Forelimb muscle (tissue), 1 donor: ENCODE measurements around the gene CUL7. TPM values are rescaled to one million over a fixed set of nuclear protein-coding genes. Genes with fewer than 3 reads are reported as not detected.
"Not testable (repeated sequence)": the region's sequence is repeated elsewhere in the genome, so short reads cannot be mapped to it uniquely, and the experiment has no call there.

Source experiments
- DNase-seq: peaks from one replicate; pipeline ENCODE4 v3.0.0-alpha.2; 2013; ENCODE audit warnings: low read depth
- polyA plus RNA-seq: library from polyadenylated mRNA; unstranded; fragments of 120-200 nt; gene quantifications from one replicate; pipeline ENCODE4 v1.2.1, GENCODE V29; 2013; ENCODE audit not compliant: insufficient read length

CUL7 gene
- polyA plus RNA-seq = 44.5 TPM

- DNase-seq = peak; percentile 91
Observed at GRCh38 chr6:43053545-43054205, at the start of gene CUL7. CUL7 (minus strand) TSS chr6:43053851; CDS start chr6:43052788, 1,063 bp downstream.

DNA sequence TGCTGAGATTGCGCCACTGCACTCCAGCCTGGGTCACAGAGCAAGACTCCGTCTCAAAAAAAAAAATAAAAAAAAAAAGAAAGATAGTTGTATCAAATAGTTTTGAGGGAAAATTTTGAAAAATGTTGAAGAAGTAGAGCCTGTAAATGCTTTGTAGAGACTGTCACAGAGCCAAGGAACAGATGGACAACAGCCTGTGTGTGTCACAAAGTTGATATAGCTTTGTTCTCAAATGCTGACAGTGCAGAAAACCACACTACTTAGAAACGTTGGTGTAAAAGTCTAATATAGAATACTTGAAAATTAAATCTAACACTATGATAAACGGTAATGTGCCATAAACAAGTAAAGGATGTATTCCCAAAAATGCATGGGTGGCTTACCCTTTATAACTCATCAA lies 47.8 kb upstream of the CUL7 start:
- DNase-seq = no peak

DNA sequence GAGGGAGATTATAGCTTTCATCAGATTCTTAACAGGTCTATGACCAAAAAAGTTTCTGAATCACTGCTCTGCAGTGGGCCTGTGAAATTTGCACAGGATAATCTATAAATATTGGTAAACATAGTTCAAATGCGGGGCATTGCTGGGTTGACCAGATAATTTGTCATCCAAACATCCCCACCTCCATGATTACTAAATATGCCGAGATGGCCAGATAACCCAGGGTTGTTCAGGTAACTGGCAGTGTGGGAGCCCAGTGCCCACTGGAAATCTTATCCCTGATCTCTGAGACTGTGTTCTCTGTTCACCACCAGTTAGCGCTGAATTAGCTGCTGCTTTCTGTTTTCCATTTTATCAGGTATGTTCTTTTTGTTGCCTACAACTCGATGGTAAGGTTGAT lies 43.9 kb upstream of the CUL7 start:
- no peak for DNase-seq

- no peak for DNase-seq
Observed at GRCh38 chr6:43097098-43097489, 43.4 kb upstream of the CUL7 start.

- no peak for DNase-seq
Observed at GRCh38 chr6:43096451-43097097, 42.9 kb upstream of the CUL7 start.

GRCh38 chr6:43095939-43096338 lies 42.3 kb upstream of the CUL7 start:
- no peak for DNase-seq

DNA sequence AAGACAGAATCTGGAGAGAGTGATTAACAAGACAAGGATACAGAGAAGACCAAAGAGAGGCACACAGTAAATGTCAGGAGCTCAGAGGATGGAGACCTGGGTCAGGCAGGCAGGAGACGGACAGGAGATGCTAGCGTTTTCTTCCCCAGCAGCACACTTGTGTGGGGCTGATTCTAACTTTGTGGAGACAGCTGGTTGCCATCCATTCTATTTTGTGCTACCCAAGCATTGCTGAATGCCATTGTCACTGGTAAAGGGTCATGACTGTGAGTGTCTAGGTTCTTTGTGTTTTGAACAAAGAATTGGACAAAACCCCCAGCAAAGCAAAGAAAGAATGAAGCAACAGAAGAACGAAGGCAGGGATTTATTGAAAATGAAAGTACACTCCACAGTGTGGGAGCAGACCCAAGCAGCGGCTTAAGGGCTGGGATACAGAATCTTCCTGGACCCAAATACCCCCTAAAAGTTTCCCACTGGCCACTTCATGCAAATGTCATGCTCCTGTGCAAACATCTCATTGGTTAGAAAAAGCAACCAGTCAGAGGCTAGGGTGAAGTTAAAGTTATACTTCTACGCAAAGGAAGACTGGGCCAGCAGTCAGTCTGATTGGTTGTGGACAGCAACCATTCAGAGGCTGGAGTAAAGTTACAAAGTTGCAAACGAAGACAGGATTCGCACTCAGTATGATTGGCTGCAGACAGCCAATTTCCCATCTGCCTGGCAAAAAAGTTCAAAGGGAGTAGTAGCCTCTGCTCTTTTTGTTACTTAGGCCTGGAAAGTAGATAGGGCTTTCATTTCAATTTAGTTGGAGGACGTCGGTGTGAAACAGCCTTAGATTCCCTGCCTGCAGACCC lies 40.0 kb upstream of the CUL7 start:
- DNase-seq = peak; percentile 57

DNA sequence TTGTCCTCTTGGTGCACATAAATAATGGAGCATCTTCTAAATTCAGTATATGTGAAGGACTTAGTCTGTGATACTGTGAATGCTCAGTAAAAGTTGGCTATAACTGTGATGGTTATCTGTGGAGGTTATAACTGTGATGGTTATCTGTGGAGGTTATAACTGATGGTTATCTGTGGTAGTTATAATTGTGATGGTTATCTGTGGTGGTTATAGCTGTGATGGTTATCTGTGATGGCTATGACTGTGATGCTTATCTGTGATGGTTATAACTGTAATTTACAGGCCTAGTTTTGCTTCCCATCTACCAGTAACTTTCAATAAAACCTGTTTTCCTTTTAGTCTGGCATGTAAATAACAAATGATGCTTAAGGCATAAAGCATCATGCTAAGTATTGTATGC lies 39.0 kb upstream of the CUL7 start:
- no peak for DNase-seq

GRCh38 chr6:43091436-43091991 lies 37.9 kb upstream of the CUL7 start:
- DNase-seq = no peak

- no peak for DNase-seq
Observed at GRCh38 chr6:43091020-43091419, 37.4 kb upstream of the CUL7 start.

DNA sequence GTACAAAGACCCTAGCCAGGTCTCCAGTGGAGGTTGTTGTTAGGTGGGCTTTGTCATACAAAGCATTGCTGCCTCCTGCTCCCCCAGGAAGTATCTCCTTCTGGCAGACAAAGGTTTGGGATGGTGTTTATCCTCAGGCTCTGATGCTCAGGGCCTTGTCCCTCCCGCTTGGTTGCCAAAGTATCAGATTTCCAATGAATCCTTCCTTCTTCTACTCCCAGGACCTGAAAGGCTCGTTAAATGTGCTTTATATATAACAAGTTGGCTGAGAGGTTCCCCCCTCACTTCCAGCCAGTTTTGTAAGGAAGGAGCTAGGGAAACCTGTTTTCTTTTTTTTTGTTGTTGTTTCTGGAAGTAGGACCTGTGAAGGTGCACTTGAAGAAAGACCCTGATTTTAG lies 36.9 kb upstream of the CUL7 start:
- DNase-seq = no peak

DNA sequence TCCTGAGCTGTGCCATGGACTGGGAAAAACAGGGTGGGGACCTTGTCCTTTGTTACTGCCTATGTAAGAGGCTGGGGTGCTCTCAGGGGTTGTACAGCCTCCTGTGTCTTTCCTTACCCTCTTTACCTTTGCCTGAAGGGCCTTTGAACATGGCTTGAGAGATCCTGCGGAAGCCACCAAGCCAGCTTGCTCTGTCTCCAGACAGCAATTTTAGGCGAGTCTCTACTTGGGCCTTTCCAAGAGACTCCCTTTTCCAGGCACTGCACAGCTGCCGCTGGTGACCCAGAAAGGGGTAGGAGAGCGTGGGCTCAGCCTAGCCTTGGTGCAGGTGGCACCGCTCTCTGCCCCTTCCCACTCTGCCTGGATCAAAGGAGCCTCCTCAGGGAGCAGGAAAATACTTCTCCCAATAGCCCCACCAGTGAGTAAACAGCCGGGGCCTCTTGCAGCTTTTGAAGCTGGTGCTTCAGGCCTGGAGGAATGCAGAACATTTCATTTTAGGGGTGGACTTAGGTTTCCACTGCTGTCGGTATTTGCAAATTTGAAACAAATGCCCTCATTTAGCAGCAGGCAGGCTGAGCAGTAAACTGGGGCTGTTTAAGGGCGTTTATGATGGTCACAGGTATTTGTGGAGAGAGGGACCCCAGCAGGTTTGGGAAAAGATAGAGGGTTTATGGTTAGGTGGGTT lies 36.4 kb upstream of the CUL7 start:
- DNase-seq = no peak

- no peak for DNase-seq
Observed at GRCh38 chr6:43089467-43089866, 35.8 kb upstream of the CUL7 start.

- DNase-seq = no peak
Observed at GRCh38 chr6:43088654-43089056, 35.0 kb upstream of the CUL7 start.

- no peak for DNase-seq
Observed at GRCh38 chr6:43086022-43086658, 32.5 kb upstream of the CUL7 start.

DNA sequence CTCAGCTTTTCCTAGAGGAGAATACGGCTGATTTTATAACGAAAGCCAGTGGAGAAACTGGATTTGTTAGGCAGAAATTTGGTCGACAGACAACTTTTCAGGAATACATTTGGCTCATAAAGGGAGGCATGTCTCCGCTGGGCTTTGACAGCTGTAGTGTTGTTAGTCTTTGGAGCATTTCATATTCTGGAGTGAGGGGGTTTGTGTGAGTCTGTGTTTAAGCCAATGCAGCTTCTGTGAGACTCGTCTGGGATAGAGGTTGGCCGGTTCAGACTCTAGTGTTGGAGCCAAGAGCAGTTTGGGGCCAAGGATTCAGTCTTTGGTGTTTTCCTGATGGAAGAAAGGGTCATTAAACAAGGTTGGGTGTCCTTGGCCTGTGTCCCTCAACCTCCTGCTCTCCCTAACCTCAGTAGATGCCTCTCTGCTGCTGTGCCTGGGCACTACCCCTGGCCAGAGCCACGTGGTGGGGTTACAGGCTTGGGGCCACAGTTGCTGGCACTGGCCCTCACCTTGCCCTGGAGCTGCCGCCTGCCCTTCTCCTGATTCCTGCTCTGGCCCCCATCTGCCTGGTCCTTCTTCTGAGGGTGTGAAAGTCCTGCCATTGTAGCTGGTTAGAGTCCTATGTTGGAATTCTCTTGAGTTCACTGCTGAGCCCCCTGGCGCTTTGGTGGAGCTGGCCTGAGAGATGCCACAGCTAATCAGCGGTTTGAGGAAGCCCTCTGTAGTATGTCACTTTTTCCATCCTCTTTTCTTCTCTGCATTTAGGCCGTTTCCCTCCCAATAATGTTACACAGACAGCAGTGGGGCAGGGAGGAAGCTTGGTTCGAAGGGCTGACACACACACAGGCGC lies 29.4 kb upstream of the CUL7 start:
- DNase-seq = peak; percentile 52

- not testable (repeated sequence) for DNase-seq
Observed at GRCh38 chr6:43081922-43082321, 28.3 kb upstream of the CUL7 start.

DNA sequence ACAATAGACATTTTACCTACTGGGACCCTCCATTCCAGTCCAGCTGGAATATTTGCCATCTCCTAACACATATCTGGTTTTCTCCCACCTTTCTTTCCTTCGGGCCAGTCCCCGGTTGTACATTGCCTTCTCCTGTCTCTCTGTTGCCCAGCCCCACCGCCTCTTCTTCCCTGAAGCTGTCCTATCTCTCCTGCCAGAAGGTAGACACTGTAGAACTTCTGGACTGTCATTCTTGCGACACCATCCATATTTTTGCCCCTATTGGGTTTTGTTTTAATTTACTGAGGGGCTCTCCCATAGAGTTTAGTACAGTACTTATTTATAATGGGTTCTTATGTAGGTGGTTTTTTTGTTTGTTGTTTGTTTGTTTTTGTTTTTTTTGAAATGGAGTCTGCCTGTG lies 27.4 kb upstream of the CUL7 start:
- DNase-seq = no peak

DNA sequence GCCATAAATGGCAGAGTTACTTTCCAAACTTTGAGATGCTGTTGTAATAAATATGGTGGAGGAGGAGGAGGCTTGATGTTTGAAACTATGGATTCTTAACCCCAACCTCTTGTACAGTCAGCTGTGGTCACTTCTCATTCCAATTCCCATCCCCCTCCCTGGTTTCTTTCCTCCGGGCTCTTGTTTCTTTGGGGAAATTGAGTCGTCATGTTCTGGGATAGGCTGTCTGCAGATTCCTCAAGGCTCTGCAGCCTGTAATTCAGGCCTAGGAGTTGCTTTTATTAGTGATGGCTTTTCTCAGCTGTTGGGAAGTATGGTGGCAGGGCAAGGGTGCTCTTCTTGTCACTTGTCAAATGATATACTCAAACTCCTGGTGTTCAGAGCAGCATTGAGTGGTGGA lies 25.0 kb upstream of the CUL7 start:
- DNase-seq = no peak

GRCh38 chr6:43077981-43078511 lies 24.4 kb upstream of the CUL7 start:
- no peak for DNase-seq
